ENCODE results near the gene XPO5.

XPO5 gene

DNA sequence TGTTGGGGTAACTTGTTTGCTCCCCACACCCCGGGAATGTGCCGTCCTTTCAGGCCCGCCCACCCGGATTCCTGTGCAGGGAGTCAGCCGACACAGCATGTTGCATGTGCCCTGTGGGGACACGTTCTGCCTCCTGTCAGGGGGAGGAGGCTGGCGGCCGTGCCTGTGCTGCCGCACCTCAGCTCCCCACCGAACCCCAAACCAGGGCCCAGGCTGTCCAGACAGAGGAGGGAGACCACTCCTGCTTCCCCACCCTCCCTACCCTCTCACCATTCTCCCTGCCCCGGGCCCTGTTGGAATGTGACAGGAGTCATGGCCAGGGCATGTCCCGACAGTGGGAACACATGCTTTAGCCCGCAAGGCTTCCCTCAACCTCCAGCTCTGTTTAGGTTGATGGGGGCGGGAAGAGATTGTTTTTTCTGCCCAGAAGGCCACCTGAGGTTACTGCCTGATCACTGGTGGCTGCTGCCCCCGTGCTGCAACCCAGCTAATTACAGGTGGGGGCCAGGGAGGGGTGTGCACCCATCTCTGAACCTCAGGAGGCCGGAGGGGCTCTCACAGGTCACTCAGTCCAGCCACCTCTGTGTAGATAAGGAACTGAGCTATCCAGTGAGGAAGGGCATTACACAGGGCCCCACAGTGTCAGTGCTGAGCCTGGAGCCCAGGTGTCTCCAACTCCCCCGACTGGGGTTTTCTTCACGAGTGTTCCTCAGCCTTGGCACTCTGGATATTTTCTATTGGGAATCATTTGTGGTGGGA lies 79.3 kb downstream of the XPO5 start:
- DNase-seq: no peak

DNA sequence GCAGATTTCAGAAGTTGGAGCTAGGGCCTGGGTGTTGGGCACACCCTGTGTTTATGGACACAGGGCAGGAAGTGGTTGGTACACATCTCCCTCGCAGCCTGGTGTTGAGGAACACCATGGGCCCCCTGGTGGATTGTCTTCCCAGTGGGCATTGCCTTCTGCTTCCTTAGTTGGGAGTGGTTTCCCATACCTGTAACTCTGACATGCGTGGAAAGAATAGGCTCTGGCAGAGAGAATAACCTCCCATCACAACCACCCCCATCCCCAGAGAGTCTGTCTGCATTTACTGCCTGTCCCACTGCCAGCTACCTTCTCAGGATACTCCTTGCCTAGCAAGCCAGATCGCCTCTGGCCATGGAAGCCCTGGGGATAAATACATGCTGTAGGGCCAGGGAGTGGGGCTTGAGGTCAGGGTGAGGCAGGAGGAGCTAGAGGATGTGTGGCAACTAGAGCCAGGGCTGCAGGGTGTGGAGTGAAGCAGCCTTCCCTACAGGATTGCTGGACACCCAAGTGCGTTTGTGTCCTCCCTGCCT lies 80.4 kb downstream of the XPO5 start:
- DNase-seq: no peak

DNA sequence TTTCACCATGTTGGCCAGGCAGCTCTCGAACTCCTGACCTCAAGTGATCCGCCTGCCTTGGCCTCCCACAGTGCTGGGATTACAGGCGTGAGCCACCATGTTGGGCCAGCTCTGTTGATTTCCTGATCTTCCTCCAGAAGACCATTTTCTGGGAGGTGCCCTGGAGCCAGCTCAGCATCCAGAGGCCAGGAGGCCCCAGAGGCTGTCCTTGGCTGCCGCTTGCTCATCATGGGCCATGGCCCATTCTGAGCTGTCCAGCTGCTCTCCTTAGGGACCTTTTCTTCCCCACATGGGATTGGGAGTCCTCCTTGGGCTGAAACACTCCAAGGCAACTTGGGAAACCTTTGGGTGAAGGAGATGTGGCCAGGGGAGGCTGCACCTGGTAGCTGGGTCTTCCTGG lies 81.1 kb downstream of the XPO5 start:
- no peak for DNase-seq

- no peak for DNase-seq
Observed at GRCh38 chr6:43494321-43494720, 81.5 kb downstream of the XPO5 start.

DNA sequence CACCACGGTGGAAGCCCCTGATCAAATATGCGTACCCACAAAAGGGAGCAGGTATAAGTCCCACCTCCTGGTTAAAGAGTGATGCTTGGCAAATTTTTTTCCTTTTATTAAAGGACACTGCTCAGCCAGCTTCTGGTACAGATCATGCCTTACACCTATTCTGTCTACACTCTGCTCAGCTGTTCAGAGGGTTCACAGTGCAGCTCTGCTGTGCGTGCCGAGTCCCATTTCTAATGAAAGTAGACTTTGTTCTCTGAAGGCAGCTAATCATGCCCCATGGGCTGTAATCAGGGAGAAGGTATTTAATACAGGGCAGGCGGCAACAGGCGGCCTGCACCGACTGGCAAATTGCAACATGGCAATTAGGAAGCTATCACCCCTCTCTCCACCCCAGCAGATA lies 82.0 kb downstream of the XPO5 start:
- DNase-seq: no peak

DNA sequence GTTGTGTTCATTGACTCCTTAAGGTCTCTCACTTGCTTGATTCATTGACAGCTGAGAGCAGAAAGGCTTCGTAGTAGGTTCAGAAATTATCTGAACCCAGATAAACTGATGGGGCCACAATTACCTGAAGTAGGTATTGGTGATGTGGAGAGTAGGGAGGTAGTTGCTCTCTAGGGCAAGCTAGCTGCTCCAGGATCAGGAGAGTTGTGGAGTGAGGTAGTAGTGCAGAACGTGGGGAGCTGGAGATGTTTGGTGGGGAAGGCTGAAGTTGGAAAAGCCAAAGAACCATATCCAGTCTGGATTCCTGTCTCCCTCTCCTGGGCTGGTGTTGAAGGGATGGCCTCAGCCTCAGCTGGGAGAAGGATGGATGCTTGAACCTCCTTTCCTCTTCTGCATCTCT lies 82.6 kb downstream of the XPO5 start:
- DNase-seq: no peak

- no peak for DNase-seq
Observed at GRCh38 chr6:43492673-43493072, 83.2 kb downstream of the XPO5 start.

DNA sequence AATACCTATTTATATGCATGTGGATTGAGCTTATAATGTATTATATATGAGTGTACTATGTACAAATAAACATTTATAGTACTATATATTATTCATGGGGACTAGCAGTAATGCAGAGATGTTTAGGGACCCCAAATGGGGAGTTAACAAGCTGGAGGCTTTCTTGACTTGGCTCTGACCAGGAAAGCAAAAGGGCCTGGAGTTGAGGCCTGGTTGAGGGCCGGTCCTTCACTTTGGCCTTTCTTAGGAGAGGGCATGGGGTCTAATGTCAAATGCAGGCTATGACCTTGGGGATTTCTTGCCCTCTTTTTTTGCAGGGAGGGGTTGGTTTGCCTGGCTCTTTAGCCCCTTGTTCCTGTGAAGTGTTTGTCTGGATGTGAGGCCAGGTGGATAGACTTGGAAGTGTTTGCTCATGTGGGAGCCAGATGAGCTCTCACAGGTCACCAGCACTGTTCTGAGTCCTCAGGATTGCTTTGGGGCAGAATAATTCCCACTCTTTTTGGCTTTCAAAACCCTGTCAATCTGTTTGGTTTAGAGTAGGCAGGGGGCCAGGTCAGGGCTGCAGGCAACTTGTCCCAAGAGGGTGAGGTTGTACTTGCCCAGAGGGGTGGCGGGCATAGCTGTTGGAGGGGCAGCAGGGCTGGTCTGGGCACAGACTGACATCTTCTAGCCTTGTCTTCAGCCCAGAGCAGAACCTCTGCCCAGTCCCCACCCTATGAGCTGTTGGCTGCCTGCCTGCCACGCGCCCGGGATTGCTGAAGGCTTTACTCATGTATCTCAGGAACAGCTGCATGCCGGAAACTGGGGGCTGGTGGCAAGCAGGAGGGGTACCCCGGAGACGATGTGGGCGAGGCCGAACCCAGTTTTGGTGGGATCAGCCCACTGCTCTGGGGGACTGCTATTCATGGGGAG lies 83.8 kb downstream of the XPO5 start:
- no peak for DNase-seq

DNA sequence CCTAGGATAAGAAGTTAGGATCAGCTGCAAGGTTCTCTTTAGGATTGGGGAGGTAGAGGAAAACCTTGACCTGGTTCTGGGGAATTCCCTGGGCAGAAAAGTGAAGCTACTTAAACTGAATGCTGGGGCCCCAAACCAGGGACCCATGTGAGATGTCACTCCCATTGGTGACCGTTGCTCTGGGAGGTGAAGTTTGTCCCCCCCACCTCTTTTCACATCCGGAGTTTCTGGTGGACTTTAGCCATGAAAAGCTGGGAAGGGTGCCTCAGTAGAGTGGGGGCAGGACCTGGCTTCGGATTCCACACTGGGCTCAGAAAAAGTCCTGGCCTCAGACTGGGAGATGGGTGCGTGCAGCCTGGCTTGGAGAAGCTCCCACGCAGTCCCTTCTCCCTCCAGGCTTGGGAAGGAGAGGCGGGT lies 85.3 kb downstream of the XPO5 start:
- DNase-seq: no peak

- no peak for DNase-seq
Observed at GRCh38 chr6:43489277-43490072, 86.4 kb downstream of the XPO5 start.

DNA sequence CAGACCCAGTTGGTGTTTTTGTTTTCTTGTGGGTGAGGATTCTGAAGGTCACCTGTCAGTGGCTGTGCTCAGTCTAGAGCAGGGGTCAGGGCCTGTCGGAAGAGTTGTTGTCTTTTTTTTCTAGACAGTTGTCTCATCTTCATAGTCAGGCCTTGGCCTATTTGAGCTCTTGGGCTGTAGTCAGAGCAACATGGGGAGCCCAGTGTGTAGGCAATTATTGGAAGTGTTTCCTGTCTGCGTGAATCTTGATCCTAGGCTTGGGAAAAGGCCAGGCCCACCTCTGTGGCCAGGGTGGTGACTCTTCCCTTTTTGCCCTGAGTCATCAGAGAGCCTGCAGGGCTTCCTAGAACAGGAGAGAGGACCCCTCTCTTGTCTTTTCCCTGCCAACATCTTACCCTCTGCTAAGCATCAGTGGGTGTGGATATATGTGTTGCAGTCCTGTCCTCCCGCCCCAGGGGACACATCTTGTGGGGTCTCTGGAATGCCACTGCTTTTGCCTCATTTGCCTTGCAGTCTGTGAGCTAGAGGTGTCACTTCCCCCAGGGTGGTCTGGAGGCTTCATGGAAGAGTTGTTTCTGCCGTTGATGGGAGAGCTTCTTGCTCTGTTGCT lies 87.1 kb downstream of the XPO5 start:
- no peak for DNase-seq

DNA sequence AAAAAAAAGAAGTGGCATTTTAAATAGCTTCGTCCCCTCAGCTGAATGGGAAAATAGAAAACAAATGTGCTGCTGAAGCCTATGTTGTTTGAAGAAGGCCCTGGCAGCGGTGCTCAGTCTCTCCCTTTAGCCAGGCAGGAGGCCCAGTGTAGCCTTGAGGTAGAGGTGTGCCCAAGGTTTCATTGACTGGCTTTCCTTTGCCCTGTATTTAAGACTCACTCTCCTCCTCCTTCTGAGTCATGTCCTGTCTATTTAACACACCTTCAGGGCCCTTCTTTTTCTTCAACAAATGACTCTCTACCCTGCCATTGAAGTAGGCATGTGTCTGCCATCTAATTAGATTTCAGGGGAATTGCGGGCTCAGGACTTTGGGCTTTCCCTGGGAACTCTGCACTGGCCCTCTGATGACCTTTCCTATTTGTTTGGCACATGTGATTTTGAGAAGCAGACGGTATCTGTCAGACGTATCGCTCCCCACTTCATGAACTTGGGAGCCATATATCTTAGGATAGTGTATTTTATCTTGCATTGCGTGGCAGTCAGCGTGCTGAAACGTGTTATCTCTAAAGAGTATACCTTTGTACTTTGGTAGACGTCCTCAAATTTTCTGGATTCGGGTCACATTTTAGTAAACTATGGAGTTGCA lies 94.1 kb downstream of the XPO5 start:
- DNase-seq: no peak

- DNase-seq: no peak
Observed at GRCh38 chr6:43481075-43481474, 94.8 kb downstream of the XPO5 start.

GRCh38 chr6:43478008-43478372 lies 97.8 kb downstream of the XPO5 start:
- DNase-seq: no peak

DNA sequence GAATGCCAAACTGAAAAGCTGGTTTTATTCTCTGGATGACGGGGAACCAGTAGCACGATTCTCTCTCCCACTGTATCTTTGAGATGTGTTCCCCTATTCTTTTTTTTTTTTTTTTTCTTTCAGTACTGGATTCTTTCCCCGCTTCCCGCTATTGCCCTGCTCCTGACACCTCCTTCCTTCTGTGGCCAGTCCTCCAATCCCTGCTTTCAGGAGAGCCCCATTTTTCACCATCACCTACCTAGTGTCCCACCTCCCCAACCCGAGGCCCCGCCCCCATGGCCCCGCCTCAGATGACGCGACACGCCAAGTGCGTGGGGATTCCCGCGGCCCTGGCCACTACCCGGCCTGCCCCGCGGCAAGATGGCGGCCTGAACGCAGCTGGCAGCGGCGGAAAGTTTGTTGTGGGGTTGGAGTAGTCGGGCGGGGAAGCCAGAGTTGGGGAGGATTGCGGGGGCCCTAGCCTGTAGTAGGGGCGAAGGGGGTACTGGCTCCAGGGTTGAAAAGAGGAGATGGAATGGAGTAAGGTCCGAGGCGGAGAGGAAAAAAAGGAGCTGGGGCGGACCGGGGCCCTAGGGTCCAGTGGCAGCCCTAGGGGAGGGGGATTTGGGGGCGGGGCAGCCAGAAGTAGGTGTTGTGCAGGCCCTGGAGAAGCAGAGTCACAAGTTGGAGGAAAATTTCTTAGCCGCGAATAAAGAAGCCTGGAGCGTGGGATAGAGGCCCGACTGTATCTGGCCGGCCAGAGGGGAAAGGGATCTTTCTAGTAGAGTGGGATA lies 98.4 kb downstream of the XPO5 start, which contains the start of gene TJAP1:
TJAP1 (plus strand) TSS at position 336 of the 773 bp plus-strand sequence. CDS start 21,432 bp downstream, outside the sequence.
- DNase-seq: peak; percentile 91

- no peak for DNase-seq
Observed at GRCh38 chr6:43476746-43477145, 99.1 kb downstream of the XPO5 start.

DNA sequence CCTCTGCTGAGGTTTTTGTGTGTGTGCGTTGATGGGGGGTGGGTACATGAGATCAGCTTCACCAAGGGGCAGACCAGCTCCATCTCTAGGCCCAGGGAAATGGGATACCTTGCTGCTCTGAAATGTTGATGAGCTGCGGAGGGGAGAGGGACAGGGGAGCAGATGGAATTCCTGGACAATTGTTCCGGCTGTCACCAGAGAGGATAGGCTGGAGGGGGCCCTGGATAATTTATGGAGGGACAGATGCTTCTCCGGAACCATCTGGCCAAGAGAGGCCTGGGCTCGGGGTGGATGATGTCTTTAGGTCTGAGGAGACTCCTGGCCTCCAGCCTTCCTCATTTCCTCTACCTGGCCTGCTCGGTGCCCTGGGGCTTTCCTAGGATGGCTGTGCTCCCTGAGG lies 100.3 kb downstream of the XPO5 start:
- no peak for DNase-seq

DNA sequence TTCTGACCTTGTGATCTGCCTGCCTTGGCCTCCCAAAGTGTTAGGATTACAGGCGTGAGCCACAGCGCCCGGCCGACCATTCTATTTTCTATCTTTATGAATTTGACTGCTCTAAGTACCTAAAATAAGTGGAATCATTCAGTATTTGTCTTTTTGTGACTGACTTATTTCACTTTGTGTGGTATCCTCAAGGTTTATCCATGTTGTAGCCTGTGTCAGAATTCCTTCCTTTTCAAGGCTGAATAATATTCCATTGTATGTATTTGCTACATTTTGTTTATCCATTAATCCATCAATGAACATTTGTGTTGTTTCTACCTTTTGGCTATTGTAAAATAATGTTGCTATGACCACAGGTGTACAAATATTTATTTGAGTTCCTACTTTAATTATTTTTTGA lies 103.3 kb downstream of the XPO5 start:
- DNase-seq: no peak
